ENCODE results near the gene FBXO21.
A peak's percentile ranks its signal among the peaks of the same experiment; 100 is the strongest.

FBXO21 gene

GRCh38 chr12:117162167-117162539 lies 28.1 kb downstream of the FBXO21 start:
- no peak for DNase-seq

- no peak for DNase-seq
Observed at GRCh38 chr12:117161460-117162166, 28.7 kb downstream of the FBXO21 start.

- DNase-seq, result no peak
Observed at GRCh38 chr12:117159674-117160073, 30.6 kb downstream of the FBXO21 start.

GRCh38 chr12:117158911-117159553 lies 31.2 kb downstream of the FBXO21 start:
- DNase-seq, result no peak

GRCh38 chr12:117158096-117158495 lies 32.2 kb downstream of the FBXO21 start:
- DNase-seq, result no peak

GRCh38 chr12:117155278-117156060 lies 34.8 kb downstream of the FBXO21 start:
- peak; percentile 61 for DNase-seq

GRCh38 chr12:117152793-117153775 lies 37.2 kb downstream of the FBXO21 start:
- DNase-seq, result no peak

- no peak for DNase-seq
Observed at GRCh38 chr12:117151403-117152031, 38.8 kb downstream of the FBXO21 start.

GRCh38 chr12:117149431-117149830 lies 40.8 kb downstream of the FBXO21 start:
- DNase-seq, result no peak

- DNase-seq, result no peak
Observed at GRCh38 chr12:117148642-117149041, 41.6 kb downstream of the FBXO21 start.

GRCh38 chr12:117147639-117148038 lies 42.6 kb downstream of the FBXO21 start:
- DNase-seq, result no peak

- DNase-seq, result no peak
Observed at GRCh38 chr12:117145597-117146154, 44.6 kb downstream of the FBXO21 start.

GRCh38 chr12:117144599-117144998 lies 45.7 kb downstream of the FBXO21 start:
- no peak for DNase-seq

- DNase-seq, result no peak
Observed at GRCh38 chr12:117143008-117143532, 47.2 kb downstream of the FBXO21 start.

GRCh38 chr12:117142094-117142493 lies 48.2 kb downstream of the FBXO21 start:
- DNase-seq, result no peak

- no peak for DNase-seq
Observed at GRCh38 chr12:117141097-117141898, 49.0 kb downstream of the FBXO21 start.

GRCh38 chr12:117140397-117141096 lies 49.7 kb downstream of the FBXO21 start:
- DNase-seq, result no peak

GRCh38 chr12:117139025-117139717 lies 51.1 kb downstream of the FBXO21 start:
- DNase-seq, result no peak

- no peak for DNase-seq
Observed at GRCh38 chr12:117134721-117135120, 55.5 kb downstream of the FBXO21 start.

All from stimulated activated naive CD4-positive, alpha-beta T cell treated with Interleukin-2 at 50 U/mL for 16 hours (primary cell).